GM23338 (cell line): ENCODE data around the gene PIGK.

Experiments
- CREB1 ChIP-seq: fragments of 250-450 bp; sonication (Bioruptor Pico); IDR thresholded peaks from 2 replicates; pipeline ENCODE4 v1.5.0; 2020; ENCODE audit warnings: low read depth, mild to moderate bottlenecking, moderate library complexity
- POLR2AphosphoS5 ChIP-seq: IDR thresholded peaks from 2 replicates; pipeline ENCODE4 v1.6.1; 2016; ENCODE audit warnings: antibody characterized with exemption, low read depth
- TF ChIP-seq, protein P1 (sequence below), 2 experiments: fragments of 200-600 bp in 1 of 2; sonication (generic) in 1 of 2; conservative IDR thresholded peaks; 2 replicates each; pipeline versions ENCODE4 v1.5.1 to v1.6.1; 2016 to 2017; ENCODE audit warnings: antibody characterized with exemption in 2 of 2, low read depth in 2 of 2, mild to moderate bottlenecking in 2 of 2, moderate library complexity in 1 of 2

- TF ChIP-seq, protein P1, sequence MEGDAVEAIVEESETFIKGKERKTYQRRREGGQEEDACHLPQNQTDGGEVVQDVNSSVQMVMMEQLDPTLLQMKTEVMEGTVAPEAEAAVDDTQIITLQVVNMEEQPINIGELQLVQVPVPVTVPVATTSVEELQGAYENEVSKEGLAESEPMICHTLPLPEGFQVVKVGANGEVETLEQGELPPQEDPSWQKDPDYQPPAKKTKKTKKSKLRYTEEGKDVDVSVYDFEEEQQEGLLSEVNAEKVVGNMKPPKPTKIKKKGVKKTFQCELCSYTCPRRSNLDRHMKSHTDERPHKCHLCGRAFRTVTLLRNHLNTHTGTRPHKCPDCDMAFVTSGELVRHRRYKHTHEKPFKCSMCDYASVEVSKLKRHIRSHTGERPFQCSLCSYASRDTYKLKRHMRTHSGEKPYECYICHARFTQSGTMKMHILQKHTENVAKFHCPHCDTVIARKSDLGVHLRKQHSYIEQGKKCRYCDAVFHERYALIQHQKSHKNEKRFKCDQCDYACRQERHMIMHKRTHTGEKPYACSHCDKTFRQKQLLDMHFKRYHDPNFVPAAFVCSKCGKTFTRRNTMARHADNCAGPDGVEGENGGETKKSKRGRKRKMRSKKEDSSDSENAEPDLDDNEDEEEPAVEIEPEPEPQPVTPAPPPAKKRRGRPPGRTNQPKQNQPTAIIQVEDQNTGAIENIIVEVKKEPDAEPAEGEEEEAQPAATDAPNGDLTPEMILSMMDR (conservative IDR thresholded peaks at IDR 0.05; ENCODE audit: low read depth in 2 of 2): no peak
- TF ChIP-seq POLR2AphosphoS5 (no peak), CREB1 (CRISPR knock-in tag) (no peak)
These were observed 20.1 kb upstream of the PIGK start for GRCh38 chr1:77239311-77239710.
